Suppressor macrophage (primary cell): Measurements from ENCODE around the gene LDHAL6B.

ENCODE experiments used
- DNase-seq, 4 experiments: peaks; one replicate each; pipeline ENCODE4 v3.0.0-alpha.2; 2020 to 2022

Gene LDHAL6B

GRCh38 chr15:59177317-59177660 is 29.4 kb upstream of the LDHAL6B start:
- DNase-seq: peak; percentile 87 to 97 (median 92)

GRCh38 chr15:59178151-59178695 is 28.4 kb upstream of the LDHAL6B start:
- DNase-seq: no peak

- peak in 3 of 4 experiments; percentile 37 to 41 (median 38) for DNase-seq
Measured at GRCh38 chr15:59179717-59180116, 26.9 kb upstream of the LDHAL6B start.

GRCh38 chr15:59180945-59181600 is 25.6 kb upstream of the LDHAL6B start:
- peak; percentile 63 to 84 (median 72) for DNase-seq

GRCh38 chr15:59185725-59186124 is 20.9 kb upstream of the LDHAL6B start:
- peak; percentile 76 to 92 (median 82) for DNase-seq

GRCh38 chr15:59186501-59186900 is 20.1 kb upstream of the LDHAL6B start:
- peak in 2 of 4 experiments; percentile 36 to 47 for DNase-seq

- DNase-seq: no peak
Measured at GRCh38 chr15:59189241-59189640, 17.4 kb upstream of the LDHAL6B start.

- no peak for DNase-seq
Measured at GRCh38 chr15:59190291-59190690, 16.4 kb upstream of the LDHAL6B start.

- no peak for DNase-seq
Measured at GRCh38 chr15:59191855-59192237, 14.8 kb upstream of the LDHAL6B start.

GRCh38 chr15:59194639-59195325 is 11.9 kb upstream of the LDHAL6B start:
- DNase-seq: peak in 3 of 4 experiments; percentile 31 to 40 (median 37)

- DNase-seq: no peak
Measured at GRCh38 chr15:59196416-59196815, 10.2 kb upstream of the LDHAL6B start.

GRCh38 chr15:59197454-59197853 is 9.2 kb upstream of the LDHAL6B start:
- DNase-seq: peak; percentile 50 to 82 (median 75)

- peak in 2 of 4 experiments; percentile 24 to 41 for DNase-seq
Measured at GRCh38 chr15:59199626-59200465, 6.8 kb upstream of the LDHAL6B start.

GRCh38 chr15:59200560-59200959 is 6.1 kb upstream of the LDHAL6B start:
- DNase-seq: no peak

GRCh38 chr15:59203008-59203407 is 3.6 kb upstream of the LDHAL6B start:
- no peak for DNase-seq

- peak; percentile 36 to 73 (median 50) for DNase-seq
Measured at GRCh38 chr15:59203657-59204056, 3.0 kb upstream of the LDHAL6B start.

GRCh38 chr15:59205839-59206622 is 612 bp upstream of the LDHAL6B start:
- DNase-seq: no peak

- no peak for DNase-seq
Measured at GRCh38 chr15:59208613-59209249, 2.1 kb downstream of the LDHAL6B start.

- DNase-seq: no peak
Measured at GRCh38 chr15:59210186-59210585, 3.5 kb downstream of the LDHAL6B start.

- no peak for DNase-seq
Measured at GRCh38 chr15:59216911-59217310, 10.3 kb downstream of the LDHAL6B start.

- no peak for DNase-seq
Measured at GRCh38 chr15:59217876-59218498, 11.3 kb downstream of the LDHAL6B start.
